Activated CD8-positive, alpha-beta memory T cell treated with anti-CD3 and anti-CD28 coated beads for 36 hours (primary cell): Measurements from ENCODE around the gene S100A16. TPM values are rescaled to one million over a fixed set of nuclear protein-coding genes. Genes with fewer than 3 reads are reported as not detected.
"Not testable (repeated sequence)": the region's sequence is repeated elsewhere in the genome, so short reads cannot be mapped to it uniquely, and the experiment has no call there.

Experiments used
- CTCF ChIA-PET: fragments of 350-600 bp; sonication (Branson Sonifier 250); formaldehyde crosslinking; loops from one replicate; lab custom pipeline; 2021; ENCODE audit warnings: antibody characterized with exemption; lab: Charles Lee
- POLR2A ChIA-PET: fragments of 350-600 bp; sonication (Branson Sonifier 250); formaldehyde crosslinking; loops from one replicate; lab custom pipeline; 2021; ENCODE audit warnings: antibody characterized with exemption; lab: Charles Lee
- total RNA-seq, 2 experiments: library from RNA; stranded (reverse); gene quantifications; one replicate each; pipeline ENCODE4 v1.2.3, GENCODE V29; 2021

Gene S100A16
- total RNA-seq, 2 experiments from 2014 or later: not detected

- CTCF ChIA-PET: interaction anchor here (0.7 to 1.0 kb wide), 3 partner anchors 45 to 66 kb away, joined by 3 to 5 read pairs (median 4); no protein-coding TSS in a partner anchor
- POLR2A ChIA-PET: interaction anchor here (0.6 kb wide), 1 partner anchor 589 kb away, joined by 3 read pairs; no protein-coding TSS in a partner anchor
Measured at GRCh38 chr1:153577624-153578051, 35.3 kb downstream of the S100A16 start.

- CTCF ChIA-PET: interaction anchor here (0.7 to 1.0 kb wide), 3 partner anchors 44 to 66 kb away, joined by 3 to 5 read pairs (median 4); no protein-coding TSS in a partner anchor
- POLR2A ChIA-PET: interaction anchor here (0.6 kb wide), 1 partner anchor 589 kb away, joined by 3 read pairs; no protein-coding TSS in a partner anchor
Measured at GRCh38 chr1:153577138-153577537, 35.8 kb downstream of the S100A16 start.

GRCh38 chr1:153575497-153575896 lies 37.4 kb downstream of the S100A16 start:
- CTCF ChIA-PET: interaction anchor here (1.0 kb wide), 1 partner anchor 65 kb away, joined by 3 read pairs; no protein-coding TSS in a partner anchor

GRCh38 chr1:153575081-153575491 lies 37.9 kb downstream of the S100A16 start:
- CTCF ChIA-PET: interaction anchor here (1.0 kb wide), 1 partner anchor 64 kb away, joined by 3 read pairs; no protein-coding TSS in a partner anchor
- POLR2A ChIA-PET: not testable (repeated sequence)

More at GRCh38 chr1:153575497-153575896, 37.4 kb downstream of the S100A16 start:
- POLR2A ChIA-PET: not testable (repeated sequence)

- POLR2A ChIA-PET: interaction anchor here (0.5 to 1.8 kb wide), 5 partner anchors 40 to 1525 kb away, joined by 3 to 17 read pairs (median 7); partner anchors contain the start of gene CHTOP
- CTCF ChIA-PET: interaction anchor here (0.5 to 6.3 kb wide), 6 partner anchors 28 to 180 kb away, joined by 3 to 124 read pairs (median 9); partner anchors contain the start of genes CHTOP, S100A4 and S100A6
Measured at GRCh38 chr1:153573351-153573750, 39.6 kb downstream of the S100A16 start.

GRCh38 chr1:153572569-153573015 lies 40.3 kb downstream of the S100A16 start:
- ChIA-PET CTCF (interaction anchor here (0.5 to 6.3 kb wide), 13 partner anchors 11 to 164 kb away, joined by 3 to 124 read pairs (median 3); partner anchors contain the start of genes CHTOP, S100A4 and S100A6), POLR2A (interaction anchor here (0.5 to 1.8 kb wide), 7 partner anchors 38 to 118 kb away, joined by 3 to 17 read pairs (median 4); partner anchors contain the start of gene CHTOP)

GRCh38 chr1:153571706-153572105 lies 41.2 kb downstream of the S100A16 start:
- POLR2A ChIA-PET: interaction anchor here (0.8 to 1.8 kb wide), 4 partner anchors 37 to 63 kb away, joined by 4 to 13 read pairs (median 4); partner anchors contain the start of gene CHTOP
- CTCF ChIA-PET: interaction anchor here (1.2 to 6.3 kb wide), 7 partner anchors 10 to 77 kb away, joined by 3 to 124 read pairs (median 6); partner anchors contain the start of genes CHTOP, S100A4 and S100A6

GRCh38 chr1:153570874-153571273 lies 42.1 kb downstream of the S100A16 start:
- ChIA-PET CTCF (interaction anchor here (2.5 to 6.3 kb wide), 3 partner anchors 37 to 64 kb away, joined by 15 to 124 read pairs (median 48); partner anchors contain the start of genes CHTOP and S100A6), POLR2A (interaction anchor here (0.6 kb wide), 1 partner anchor 45 kb away, joined by 12 read pairs; no protein-coding TSS in a partner anchor)

GRCh38 chr1:153569465-153569864 lies 43.5 kb downstream of the S100A16 start:
- POLR2A ChIA-PET: no interaction called here
- CTCF ChIA-PET: interaction anchor here (0.6 to 6.3 kb wide), 5 partner anchors 26 to 59 kb away, joined by 3 to 124 read pairs (median 17); partner anchors contain the start of genes S100A5 and S100A6

- ChIA-PET POLR2A (interaction anchor here (0.5 to 1.6 kb wide), 5 partner anchors 24 to 66 kb away, joined by 3 to 9 read pairs (median 6); partner anchors contain the start of genes CHTOP and S100A6), CTCF (interaction anchor here (0.7 to 6.3 kb wide), 14 partner anchors 18 to 419 kb away, joined by 3 to 124 read pairs (median 6); partner anchors contain the start of genes CHTOP, S100A4, S100A5 and S100A6)
Measured at GRCh38 chr1:153568367-153569099, 44.4 kb downstream of the S100A16 start.

GRCh38 chr1:153567621-153568366 lies 45.1 kb downstream of the S100A16 start:
- POLR2A ChIA-PET: interaction anchor here (0.6 to 1.6 kb wide), 5 partner anchors 10 to 66 kb away, joined by 3 to 9 read pairs (median 6); partner anchors contain the start of genes CHTOP and S100A6
- CTCF ChIA-PET: interaction anchor here (0.7 to 6.3 kb wide), 14 partner anchors 17 to 419 kb away, joined by 3 to 124 read pairs (median 6); partner anchors contain the start of genes CHTOP, S100A4, S100A5 and S100A6

GRCh38 chr1:153566414-153567371 lies 46.2 kb downstream of the S100A16 start:
- POLR2A ChIA-PET: interaction anchor here (1.0 to 1.5 kb wide), 4 partner anchors 22 to 69 kb away, joined by 3 to 17 read pairs (median 8); partner anchors contain the start of genes CHTOP, S100A4 and S100A6
- CTCF ChIA-PET: interaction anchor here (0.7 to 2.1 kb wide), 9 partner anchors 10 to 69 kb away, joined by 3 to 22 read pairs (median 4); partner anchors contain the start of genes S100A4 and S100A6

GRCh38 chr1:153565529-153566374 lies 47.2 kb downstream of the S100A16 start, which contains the start of gene S100A2:
TSS of gene S100A2 (minus strand) at chr1:153565844. CDS start at chr1:153563877, 1,967 bp downstream.
- ChIA-PET POLR2A (interaction anchor here (1.0 to 1.5 kb wide), 4 partner anchors 21 to 70 kb away, joined by 3 to 17 read pairs (median 8); partner anchors contain the start of genes CHTOP, S100A4 and S100A6), CTCF (interaction anchor here (0.7 to 2.1 kb wide), 9 partner anchors 10 to 70 kb away, joined by 3 to 22 read pairs (median 4); partner anchors contain the start of genes S100A4 and S100A6)

GRCh38 chr1:153563991-153564390 lies 48.9 kb downstream of the S100A16 start:
- POLR2A ChIA-PET: no interaction called here
- CTCF ChIA-PET: interaction anchor here (1.3 kb wide), 1 partner anchor 30 kb away, joined by 3 read pairs; no protein-coding TSS in a partner anchor

GRCh38 chr1:153563483-153563901 lies 49.4 kb downstream of the S100A16 start:
- POLR2A ChIA-PET: interaction anchor here (0.6 kb wide), 1 partner anchor 77 kb away, joined by 3 read pairs; no protein-coding TSS in a partner anchor
- CTCF ChIA-PET: interaction anchor here (1.3 kb wide), 1 partner anchor 30 kb away, joined by 3 read pairs; no protein-coding TSS in a partner anchor
